Renal pelvis (tissue), 4 donors: ENCODE data around the gene OGN. TPM values are rescaled to one million over a fixed set of nuclear protein-coding genes. Genes with fewer than 3 reads are reported as not detected.

Experiments
- DNase-seq: peaks from one replicate; pipeline ENCODE4 v3.0.0-alpha.2; 2013
- polyA plus RNA-seq, 3 donors: library from polyadenylated mRNA; unstranded; fragments of 120-200 nt; gene quantifications; one replicate each; pipeline ENCODE4 v1.2.1, GENCODE V29; 2013; ENCODE audit not compliant: insufficient read length in 3 of 3

OGN gene
- polyA plus RNA-seq, 3 donors = 28.7 to 65.2 (median 40.6) TPM

- no peak for DNase-seq
These were observed 51.3 kb downstream of the OGN start for GRCh38 chr9:92353051-92353450.

GRCh38 chr9:92350740-92351133, 53.6 kb downstream of the OGN start:
- DNase-seq = no peak

GRCh38 chr9:92349771-92350739, 54.3 kb downstream of the OGN start:
- DNase-seq = peak; percentile 44

GRCh38 chr9:92345582-92345981, 58.8 kb downstream of the OGN start:
- DNase-seq = no peak

GRCh38 chr9:92342825-92343488, 61.4 kb downstream of the OGN start:
- no peak for DNase-seq

- DNase-seq = no peak
These were observed 62.8 kb downstream of the OGN start for GRCh38 chr9:92341578-92341977.

GRCh38 chr9:92333282-92333634, 71.1 kb downstream of the OGN start:
- no peak for DNase-seq

Other genes with a start within 250 kb of the OGN start
- gene IARS1, start 110.9 kb downstream of the OGN start, polyA plus RNA-seq = 100 to 1,000 TPM in 2 of 3 donors, 10 to 100 TPM in 1; 96.5 to 115 (median 114) TPM
- 10 to 100 TPM; 42.1 to 57.1 (median 48.5) TPM for gene NOL8, start 79.2 kb downstream of the OGN start, polyA plus RNA-seq
- 1 to 10 TPM; 5.3 to 8.4 (median 5.9) TPM for gene CENPP, start 78.6 kb downstream of the OGN start, polyA plus RNA-seq
- gene OMD, start 19.9 kb upstream of the OGN start, polyA plus RNA-seq = 1 to 10 TPM in 1 of 3 donors, under 1 TPM in 2; 0.30 to 1.5 (median 0.99) TPM
- gene ASPN, start 77.9 kb upstream of the OGN start, polyA plus RNA-seq = 10 to 100 TPM in 1 of 3 donors, 1 to 10 TPM in 2; 8.4 to 14.7 (median 10.0) TPM
- 10 to 100 TPM; 10.5 to 14.1 (median 12.2) TPM for gene ECM2, start 131.4 kb upstream of the OGN start, polyA plus RNA-seq